WTC11 (cell line): ENCODE measurements around the gene CHST13.

ENCODE experiments used
- CTCF ChIP-seq: fragments of 200-600 bp; IDR thresholded peaks from 2 replicates; pipeline ENCODE4 v1.8.0; 2022; ENCODE audit warnings: antibody characterized with exemption
- ESRRA ChIP-seq: sonication (generic); formaldehyde crosslinking; IDR thresholded peaks from 2 replicates; pipeline ENCODE4 v1.8.1; 2022; ENCODE audit warnings: mild to moderate bottlenecking, missing genetic modification reagents, borderline replicate concordance
- ZNF425 ChIP-seq: fragments of 250-450 bp; sonication (Bioruptor Pico); conservative IDR thresholded peaks from 2 replicates; pipeline ENCODE4 v1.9.0; 2021; ENCODE audit warnings: mild to moderate bottlenecking
- TF ChIP-seq, protein P1 (sequence below): sonication (generic); formaldehyde crosslinking; IDR thresholded peaks from 2 replicates; pipeline ENCODE4 v1.8.1; 2023; ENCODE audit warnings: mild to moderate bottlenecking, missing genetic modification reagents, borderline replicate concordance

GRCh38 chr3:126555795-126556636, 32.1 kb downstream of the CHST13 start:
- TF ChIP-seq ESRRA (CRISPR knock-in tag) (no peak), CTCF (no peak), ZNF425 (CRISPR knock-in tag) (no peak)
- TF ChIP-seq, protein P1, sequence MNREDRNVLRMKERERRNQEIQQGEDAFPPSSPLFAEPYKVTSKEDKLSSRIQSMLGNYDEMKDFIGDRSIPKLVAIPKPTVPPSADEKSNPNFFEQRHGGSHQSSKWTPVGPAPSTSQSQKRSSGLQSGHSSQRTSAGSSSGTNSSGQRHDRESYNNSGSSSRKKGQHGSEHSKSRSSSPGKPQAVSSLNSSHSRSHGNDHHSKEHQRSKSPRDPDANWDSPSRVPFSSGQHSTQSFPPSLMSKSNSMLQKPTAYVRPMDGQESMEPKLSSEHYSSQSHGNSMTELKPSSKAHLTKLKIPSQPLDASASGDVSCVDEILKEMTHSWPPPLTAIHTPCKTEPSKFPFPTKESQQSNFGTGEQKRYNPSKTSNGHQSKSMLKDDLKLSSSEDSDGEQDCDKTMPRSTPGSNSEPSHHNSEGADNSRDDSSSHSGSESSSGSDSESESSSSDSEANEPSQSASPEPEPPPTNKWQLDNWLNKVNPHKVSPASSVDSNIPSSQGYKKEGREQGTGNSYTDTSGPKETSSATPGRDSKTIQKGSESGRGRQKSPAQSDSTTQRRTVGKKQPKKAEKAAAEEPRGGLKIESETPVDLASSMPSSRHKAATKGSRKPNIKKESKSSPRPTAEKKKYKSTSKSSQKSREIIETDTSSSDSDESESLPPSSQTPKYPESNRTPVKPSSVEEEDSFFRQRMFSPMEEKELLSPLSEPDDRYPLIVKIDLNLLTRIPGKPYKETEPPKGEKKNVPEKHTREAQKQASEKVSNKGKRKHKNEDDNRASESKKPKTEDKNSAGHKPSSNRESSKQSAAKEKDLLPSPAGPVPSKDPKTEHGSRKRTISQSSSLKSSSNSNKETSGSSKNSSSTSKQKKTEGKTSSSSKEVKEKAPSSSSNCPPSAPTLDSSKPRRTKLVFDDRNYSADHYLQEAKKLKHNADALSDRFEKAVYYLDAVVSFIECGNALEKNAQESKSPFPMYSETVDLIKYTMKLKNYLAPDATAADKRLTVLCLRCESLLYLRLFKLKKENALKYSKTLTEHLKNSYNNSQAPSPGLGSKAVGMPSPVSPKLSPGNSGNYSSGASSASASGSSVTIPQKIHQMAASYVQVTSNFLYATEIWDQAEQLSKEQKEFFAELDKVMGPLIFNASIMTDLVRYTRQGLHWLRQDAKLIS (CRISPR knock-in tag) = no peak
